Activated CD8-positive, alpha-beta memory T cell treated with anti-CD3 and anti-CD28 coated beads for 48 hours (primary cell): ENCODE data around the gene RAB10.
A peak's percentile ranks its signal among the peaks of the same experiment; 100 is the strongest.
"Not testable (repeated sequence)": the region's sequence is repeated elsewhere in the genome, so short reads cannot be mapped to it uniquely, and the experiment has no call there.

Experiments used
- DNase-seq, 3 experiments: peaks; one replicate each; pipeline ENCODE4 v3.0.0-alpha.2; 2020; ENCODE audit warnings: low read depth in 2 of 3, low spot score in 2 of 3

Gene RAB10

DNA sequence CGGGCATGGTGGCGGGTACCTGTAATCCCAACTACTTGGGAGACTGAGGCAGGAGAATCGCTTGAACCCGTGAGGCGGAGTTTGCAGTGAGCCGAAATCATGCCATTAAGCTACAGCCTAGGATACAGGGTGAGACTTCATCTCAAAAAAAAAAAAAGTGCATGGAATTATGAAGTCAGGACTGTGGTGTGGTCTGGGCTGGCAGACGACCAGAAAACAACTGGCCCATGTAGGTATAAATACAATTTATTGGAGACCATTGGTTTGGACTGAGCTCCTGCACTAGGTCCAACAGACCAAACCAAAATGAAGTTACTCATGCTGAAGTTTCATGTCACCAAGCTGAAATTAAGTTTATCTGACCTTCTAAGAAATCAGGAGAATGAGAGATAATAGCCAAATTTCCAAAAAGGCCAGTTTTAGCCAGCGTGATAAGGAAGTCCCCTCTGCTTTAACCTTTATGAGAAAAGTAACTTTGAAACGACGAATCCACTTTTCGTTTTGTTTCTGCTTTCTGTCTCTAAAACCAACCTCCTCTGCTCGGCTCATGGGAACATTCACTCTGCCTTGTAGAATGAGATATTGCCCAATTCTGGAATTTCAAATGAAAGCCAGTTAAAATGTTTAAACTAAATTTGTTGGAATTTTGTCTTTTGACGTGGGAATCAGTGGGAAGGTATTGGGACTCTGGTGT lies 17.7 kb upstream of the RAB10 start:
- DNase-seq: no peak

DNA sequence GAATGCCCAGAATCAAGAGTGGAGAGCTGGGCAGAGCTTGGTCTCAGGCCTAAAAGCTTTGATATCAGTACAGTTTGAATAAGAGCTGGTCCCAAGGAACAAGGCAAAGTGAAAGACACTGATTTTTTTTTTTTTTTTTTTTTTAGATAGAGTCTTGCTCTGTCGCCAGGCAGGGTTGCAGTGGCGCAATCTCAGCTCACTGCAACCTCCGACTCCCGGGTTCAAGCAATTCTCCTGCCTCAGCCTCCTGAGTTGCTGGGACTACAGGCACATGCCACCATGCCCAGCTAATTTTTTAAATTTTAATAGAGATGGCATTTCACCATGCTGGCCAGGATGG lies 17.2 kb upstream of the RAB10 start:
- DNase-seq: not testable (repeated sequence)

DNA sequence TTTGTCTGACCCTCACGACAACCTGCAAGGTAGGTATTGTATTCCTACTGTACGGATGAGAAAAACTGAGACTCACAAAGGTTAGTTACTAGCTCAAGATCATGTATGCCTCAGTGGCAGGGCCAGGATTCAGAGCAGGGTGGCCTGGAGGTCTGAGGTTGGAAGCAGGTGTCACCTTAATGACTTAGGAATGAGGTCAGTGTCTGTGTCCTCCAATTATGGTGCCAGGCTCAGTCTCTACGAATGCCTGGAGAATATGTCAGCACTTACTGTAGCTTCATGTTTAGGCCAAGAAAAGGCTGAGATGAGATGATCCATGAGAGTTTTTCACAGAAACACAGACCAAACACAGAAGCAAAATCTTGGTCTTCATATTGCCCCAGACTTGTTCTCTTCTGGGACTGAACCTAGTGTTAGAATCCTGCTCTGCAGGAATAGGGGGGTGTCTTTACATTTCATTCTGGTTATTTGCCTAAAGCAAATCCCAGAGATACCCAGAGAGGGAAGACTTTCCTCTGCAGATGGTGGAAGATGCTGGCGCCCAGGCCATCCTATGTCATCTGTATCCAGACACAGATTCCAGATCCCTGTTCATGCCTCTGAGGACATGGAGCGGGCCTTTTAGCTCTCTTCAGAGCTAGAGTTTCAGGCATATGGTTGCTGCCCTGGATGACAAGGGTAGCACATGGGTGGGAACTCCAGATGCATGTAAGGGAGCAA lies 16.3 kb upstream of the RAB10 start:
- no peak for DNase-seq

DNA sequence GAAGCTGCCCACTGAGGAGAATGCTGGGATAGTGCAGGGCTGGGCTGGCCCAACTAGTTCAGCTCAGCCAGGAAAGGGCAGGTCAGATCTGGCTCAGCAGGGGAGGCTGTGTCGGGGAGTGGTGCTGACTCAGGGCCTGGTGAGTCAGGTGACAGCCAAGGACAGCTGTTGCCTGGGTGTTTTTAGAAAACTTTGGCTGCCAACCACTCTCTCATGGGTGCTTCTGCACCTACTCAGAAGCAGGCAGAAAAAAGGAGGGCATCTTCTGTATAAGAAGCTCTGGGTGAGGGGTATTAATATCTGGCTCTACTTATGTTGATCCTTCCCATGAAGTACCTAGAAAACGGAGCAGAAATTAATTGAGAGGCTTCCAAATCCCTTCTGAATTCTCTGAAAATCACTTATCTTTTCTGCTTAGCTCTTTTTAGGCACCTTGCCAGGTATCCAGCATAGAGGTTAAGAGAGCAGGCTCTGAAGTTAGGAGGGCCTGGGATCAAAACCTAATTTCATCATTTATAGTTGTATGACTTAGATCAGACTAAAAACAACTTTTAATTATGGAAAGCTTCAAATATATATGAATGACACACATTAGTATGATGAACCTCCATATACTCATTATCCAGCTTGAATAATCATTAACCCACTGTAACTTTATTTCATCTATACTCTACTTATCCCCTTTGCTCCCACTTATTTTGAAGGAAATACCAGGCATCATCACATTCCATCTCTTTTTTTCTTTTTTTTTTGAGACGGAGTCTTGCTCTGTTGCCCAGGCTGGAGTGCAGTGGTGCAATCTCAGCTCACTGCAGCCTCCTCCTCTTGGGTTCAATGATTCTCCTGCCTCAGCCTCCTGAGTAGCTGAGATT lies 15.5 kb upstream of the RAB10 start:
- peak in 1 of 3 experiments; percentile 10 for DNase-seq

DNA sequence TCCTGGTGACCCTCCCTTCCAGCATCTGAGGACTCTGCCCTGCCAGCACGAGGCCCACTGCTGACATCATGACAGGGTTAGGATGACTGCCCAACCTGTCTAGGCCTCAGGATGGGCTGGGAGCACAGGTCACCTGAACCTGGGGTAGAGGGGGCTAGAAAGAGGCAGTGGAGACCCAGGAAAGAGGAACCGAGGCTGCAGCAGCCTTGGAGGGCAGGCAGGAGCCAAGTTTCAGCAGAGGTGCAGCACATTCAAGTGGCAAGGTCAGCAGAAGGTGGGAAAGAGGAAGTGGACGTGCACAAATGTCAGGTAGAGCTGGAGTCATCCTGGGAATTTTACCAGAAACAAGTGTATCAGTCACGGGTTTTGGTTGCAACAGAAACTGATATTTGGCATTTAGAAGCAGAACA lies 13.6 kb upstream of the RAB10 start:
- no peak for DNase-seq

DNA sequence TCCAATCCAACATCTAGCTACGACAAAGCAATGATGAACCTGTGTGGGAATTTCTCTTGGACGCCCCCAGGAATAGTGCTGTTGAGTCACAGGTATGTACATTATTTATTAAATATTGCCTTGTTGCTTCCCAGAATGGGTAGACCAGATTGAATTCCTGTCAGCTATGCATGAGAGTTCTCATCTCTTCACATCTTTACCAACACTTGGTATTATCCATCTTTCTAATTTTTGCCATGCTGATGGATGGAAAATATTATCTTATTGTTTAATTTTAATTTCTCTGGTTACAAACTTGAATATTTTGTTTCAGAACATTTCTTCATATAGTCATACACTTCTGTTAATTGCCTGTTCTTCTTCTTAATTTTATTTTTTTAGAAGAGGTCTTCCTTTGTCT lies 9.6 kb upstream of the RAB10 start:
- no peak for DNase-seq

DNA sequence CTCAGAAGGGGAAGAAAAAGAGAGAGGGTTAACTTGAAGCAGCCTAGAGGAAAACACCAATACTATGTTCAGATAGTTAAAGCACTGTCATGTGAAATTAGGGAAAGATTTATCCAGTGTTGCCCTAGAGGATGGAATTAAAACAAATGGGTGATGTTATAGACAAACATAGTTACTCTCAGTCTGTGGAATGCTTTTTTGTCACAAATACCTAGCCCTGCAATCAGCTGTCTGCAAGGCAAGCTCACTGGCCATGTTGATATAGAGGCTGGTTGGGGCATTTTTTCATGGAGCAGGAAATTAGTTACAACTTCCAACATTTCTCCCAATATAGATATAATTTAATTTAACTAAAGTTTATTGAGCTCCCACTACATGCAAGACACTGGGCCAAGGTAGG lies 8.4 kb upstream of the RAB10 start:
- DNase-seq: no peak

DNA sequence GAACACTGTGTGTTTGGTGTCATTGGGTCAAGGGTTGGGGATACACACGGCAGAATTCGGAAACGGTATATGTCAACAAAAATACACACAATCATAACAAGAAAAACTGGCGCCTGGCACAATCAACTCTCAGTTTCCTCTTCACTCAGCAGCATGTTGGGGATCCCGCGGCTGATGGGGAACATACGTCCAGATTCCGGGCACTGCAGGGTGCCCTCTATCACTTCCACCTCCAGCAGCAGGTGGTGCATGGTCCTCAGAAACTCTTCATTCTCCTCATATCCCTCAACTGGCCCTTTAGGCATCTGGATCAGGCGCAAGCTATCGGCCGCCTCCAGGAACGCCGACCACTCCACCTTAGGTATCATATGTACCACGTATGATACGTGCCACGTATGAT lies 5.8 kb upstream of the RAB10 start:
- not testable (repeated sequence) for DNase-seq

DNA sequence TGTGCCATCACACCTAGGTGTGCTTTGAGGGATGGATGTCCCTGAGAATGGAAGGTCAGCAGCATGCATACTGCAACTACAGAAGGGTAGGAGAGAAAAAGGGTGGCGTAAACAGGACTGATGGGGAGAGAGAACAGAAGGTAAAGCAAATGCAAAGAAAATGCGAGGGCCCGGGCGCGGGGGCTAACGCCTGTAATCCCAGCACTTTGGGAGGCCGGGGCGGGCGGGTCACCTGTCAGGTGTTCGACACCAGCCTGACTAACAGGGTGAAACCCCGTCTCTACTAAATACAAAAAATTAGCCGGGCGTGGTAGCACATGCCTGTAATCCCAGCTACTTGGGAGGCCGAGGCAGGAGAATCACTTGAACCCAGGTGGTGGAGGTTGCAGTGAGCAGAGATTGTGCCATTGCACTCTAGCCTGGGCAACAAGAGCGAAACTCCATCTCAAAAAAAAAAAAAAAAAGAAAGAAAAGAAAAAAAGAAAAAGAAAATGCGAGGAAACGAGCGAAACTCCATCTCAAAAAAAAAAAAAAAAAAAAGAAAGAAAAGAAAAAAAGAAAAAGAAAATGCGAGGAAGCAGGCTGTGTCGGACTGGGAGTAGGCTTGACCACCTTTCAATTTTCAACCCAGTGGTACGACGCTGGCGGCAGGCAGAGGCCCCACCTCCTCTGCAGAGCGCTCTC lies 1.2 kb upstream of the RAB10 start:
- DNase-seq: not testable (repeated sequence)

DNA sequence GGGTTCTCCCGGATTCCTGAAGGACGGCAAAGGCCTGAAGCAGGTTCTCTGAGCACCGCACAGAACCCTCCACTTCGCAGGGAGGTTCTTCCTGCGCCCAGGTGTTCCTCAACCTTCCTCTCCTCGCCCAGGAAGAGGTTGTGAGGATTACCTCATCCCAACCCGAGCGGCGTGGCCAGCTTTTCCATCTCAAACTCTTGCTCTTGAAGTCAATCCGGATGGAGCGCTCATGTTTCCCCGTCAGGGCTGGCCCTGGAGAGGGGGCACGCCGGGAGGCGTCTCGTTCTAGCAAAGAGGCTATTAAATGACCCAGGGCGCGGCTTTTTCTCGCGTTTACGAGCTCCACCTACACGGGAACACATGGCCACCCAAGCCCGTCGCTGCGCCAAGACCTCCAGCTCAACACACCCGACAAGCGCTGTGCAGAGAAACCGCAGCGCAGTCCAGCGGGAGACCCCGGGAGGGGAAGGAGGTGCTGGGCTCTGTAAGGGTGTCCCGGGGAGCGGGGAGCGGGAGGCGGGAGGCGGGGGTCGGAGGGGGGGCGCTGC lies 540 bp upstream of the RAB10 start:
- DNase-seq: no peak

DNA sequence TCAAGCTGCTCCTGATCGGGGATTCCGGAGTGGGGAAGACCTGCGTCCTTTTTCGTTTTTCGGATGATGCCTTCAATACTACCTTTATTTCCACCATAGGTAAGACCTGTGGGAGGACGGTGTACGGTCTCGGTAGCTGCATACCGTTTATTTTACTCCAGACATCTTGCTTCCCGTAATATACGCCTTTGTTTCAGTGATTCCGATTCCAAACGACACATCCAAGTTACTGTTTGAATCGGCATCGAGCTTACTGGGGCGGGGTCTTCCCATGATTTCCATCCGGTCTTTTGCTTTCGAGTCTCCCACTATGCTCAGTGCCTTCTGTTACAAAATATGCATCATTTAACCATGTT lies 731 bp downstream of the RAB10 start:
- no peak for DNase-seq

DNA sequence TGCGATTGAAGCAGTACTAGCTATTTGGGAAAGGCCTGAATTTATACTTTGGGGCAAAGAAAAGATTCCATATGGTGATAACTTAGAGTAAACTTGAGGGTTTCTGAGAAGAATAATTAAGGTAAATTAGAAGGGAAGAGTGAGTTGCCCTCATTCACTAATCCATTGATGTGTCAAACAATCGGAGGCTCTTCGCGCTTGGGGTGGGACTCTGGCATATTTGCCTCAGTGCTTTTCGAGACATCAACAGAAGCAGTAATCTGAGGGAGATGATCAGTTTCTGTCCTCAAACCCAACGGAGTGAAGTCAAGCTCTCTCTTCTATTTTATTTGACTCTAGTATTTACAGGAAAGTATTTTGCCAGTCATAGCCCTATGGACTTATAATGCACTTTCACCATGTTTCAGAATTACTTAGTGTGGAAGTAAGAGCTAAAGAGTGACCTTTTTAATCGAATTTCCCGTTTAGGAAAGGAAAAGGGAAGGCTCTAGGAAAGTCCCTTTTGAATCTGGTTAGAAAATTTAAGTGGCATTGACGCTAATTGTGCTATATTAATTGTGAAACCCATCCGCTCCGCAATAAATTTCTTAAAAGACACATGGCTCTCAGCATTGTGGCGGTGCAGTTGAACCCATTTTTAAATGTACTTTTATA lies 1.3 kb downstream of the RAB10 start:
- no peak for DNase-seq

DNA sequence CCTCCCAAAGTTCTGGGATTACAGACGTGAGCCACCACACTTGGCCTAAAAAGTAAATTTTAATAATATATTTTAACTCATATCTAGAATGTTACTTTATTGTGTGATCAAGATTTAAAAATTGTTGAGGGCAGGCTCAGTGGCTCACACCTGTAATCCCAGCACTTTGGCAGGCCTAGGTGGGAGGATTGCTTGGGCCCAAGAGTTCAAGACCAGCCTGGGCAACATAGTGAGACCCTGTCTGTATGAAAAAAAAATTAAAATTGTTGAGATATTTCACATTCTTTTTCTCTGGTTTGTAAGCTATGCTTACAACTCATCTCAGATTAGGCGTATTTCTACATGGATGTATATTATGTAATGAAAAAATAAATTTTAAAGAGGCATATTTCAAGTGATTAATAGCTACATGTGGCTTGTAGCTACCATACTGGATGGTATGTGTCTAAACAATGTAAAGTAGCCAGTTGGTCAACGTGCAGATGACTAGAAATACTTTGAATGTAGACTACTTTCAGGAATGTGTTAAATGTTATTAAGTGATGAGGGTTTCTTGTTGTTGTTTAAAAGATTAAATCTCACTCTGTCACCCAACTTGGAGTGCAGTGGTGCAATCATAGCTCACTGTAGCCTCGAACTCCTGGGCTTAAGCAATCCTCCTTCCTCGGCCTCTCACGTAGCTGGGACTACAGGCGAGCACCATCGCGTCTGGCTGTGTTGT lies 5.9 kb downstream of the RAB10 start:
- no peak for DNase-seq

DNA sequence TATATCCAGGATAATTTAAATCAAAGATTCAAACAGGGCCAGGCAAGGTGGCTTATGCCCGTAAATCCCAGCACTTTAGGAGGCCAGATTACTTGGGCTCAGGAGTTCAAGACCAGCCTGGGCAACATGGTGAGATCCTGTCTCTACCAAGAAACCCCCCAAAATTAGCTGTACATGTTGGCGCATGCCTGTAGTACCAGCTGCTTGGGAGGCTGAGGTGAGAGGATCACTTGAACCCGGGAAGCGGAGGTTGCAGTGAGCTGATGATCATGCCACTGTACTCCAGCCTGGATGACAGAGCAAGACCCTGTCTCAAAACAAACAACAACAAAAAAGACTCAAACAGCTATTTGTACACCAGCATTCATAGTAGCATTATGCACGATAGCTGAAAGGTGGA lies 9.2 kb downstream of the RAB10 start:
- no peak for DNase-seq

DNA sequence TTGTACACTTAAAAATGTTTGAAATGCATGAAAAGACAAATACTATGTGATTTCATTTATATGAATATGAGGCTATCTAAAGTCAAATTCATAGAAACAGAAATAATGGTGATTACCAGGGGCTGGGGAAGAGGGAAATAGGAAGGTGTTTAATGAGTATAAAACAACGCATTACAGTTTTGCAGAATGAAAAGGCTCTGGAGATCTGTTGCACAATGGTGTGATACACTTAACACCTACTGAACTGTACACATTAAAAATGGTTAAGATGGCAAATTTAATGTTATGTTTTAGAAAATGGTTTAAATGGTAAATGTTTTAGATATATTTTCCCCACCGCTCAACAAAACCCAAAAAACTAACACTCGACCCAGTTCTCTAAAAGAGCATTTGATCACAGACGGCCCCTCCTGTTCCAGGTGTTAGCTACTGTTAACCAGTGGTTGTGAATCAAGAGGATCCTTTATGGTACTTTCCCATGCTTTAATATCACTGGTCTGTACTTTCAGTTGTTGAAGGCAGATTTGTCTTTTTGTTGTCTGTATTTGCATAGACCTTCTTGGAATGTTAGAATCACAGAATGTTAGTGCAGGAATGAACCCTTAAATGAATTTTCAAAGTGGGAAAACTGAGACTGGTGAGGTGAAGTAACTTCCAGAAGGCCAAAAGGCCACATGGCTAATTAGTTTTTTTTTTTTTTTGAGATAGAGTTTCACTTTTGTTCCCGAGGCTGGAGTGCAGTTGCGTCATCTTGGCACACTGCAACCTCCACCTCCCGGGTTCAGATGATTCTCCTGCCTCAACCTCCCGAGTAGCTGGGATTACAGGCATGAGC lies 10.2 kb downstream of the RAB10 start:
- DNase-seq: no peak

DNA sequence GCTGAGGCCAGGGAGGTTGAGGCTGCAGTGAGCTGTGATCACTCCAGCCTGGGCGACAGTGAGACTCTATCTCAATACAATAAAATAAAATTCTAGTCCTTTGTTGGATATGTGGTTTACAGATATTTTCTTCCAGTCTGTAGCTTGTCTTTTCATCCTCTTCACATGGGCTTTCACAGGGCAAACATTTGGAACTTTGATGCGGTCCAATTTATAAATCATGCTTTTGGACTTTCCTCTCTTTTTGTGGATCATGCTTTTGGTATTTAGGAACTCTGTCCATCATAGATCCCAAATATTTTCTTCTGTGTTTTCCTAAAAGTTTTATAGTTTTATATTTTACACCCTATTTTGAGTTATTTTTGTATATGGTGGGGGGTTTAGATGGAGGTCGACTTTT lies 14.9 kb downstream of the RAB10 start:
- DNase-seq: no peak

DNA sequence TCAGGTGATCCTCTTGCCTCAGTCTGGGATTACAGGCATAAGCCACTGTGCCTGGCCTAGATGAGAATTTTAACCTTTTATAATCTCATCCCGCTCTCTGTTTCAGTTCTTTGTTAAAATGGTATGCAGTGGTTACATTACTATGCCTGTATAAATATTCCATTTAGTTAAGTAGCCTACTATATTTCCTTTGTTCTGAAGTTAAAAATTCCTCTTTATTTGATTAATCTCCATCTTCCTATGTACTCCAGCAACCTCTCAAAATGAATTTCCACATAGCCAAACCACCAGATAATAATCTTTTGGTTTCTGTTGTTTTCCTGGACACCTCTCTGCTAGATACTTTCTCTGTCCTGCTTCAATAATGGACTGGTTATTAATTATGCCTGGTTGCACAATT lies 15.8 kb downstream of the RAB10 start:
- no peak for DNase-seq

DNA sequence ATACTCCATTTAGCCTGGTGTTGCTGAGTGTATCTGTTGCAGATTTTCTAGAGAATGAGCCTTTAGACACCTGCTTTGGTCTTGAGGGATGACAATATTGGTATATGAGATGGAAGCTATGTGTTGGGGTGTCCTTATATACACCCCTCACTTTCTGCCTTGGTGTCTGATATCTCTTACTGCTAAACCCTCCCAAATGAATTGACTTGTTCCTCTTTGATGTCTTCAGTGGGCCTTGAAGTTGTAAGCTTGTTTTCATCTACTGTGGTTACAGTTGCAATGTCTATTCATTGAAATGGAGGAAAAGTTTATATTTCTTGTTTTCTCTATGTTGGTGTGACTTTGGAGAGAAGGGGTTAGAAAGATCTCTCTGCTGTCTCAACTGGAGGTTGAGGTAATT lies 18.9 kb downstream of the RAB10 start:
- DNase-seq: no peak

DNA sequence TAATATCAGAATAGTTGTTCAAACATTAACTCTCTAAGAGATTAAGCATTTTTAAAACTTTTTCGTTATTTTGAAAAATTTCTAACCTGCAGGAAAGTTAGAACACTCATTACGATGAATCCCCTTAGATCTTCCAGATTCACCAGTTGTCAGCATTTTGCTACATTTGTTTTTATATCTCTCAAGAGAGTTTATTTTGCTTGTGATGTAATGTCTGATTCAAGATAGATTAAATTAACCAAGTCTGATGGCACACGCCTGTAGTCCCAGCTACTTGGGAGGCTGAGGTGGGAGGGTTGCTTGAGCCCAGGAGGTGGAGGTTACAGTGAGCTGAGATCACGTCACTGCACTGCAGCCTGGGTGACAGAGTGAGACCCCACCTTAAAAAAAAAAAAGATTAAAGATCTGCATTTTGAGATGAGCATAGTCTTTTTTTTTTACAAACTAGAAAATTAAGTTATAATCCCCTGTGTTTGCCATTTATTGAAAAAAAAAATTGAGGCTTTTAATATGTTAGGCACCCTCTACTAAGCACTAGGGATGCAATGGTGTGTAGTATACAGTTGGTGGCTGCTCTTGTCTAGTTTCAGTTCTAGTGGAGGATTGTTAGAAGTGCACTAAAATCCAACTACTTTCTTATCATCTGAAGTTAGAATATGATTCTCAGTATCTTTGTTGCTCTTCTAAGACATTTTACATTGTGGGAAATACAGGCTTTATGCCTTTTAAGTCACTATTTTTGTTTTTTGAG lies 20.9 kb downstream of the RAB10 start:
- no peak for DNase-seq
